Measurements from ENCODE around the gene DNAJC9. TPM values are rescaled to one million over a fixed set of nuclear protein-coding genes. Genes with fewer than 3 reads are reported as not detected.

DNAJC9 gene
- polyA plus RNA-seq, 1 donor from 2014 or later, result 88.0 TPM

DNA sequence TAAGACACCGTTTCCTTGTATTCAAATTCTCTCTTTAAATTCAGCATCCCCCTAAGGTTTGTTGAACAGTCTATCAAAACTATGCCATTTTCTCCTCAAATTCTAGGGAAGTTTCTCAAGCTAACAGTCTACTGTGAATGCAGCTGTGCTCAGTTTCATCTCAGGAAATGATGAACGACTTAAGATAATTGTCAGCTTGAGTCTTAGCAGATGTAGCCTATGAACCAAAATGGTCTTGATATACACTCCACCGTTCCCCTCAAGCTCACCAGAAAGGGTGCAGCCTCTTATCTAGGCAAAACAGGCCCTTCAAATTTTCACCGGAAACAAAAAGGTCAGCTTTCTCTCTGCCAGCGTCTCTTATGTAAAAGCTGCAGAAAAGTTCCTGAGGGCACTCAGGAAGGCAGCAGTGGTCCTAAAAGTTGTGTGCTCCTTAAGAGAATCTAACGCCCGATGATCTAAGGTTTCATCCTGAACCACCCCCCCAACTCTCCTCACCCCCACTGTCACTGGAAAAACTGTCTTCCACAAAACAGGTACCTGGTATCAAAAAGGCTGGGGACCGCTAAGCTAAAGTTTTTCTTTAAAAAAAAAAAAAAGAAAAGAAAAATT, 2.1 kb downstream of the DNAJC9 start:
- Histone ChIP-seq H3K27ac (ENCODE audit: low read length) (no peak overlapping the region), H3K4me2 (ENCODE audit: low read length) (no peak overlapping the region), H3K9ac (ENCODE audit: low read length) (no peak overlapping the region), H3K9me2 (ENCODE audit: insufficient read depth, low read length) (no peaks in the 10 kb centered on the region), H3K36me3 (ENCODE audit: insufficient read depth, low read length) (no peaks in the 10 kb centered on the region), H3K27me3 (ENCODE audit: insufficient read depth, low read depth, low read length) (no peaks in the 10 kb centered on the region), H3K9me3 (ENCODE audit: low read length) (no peaks in the 10 kb centered on the region), H3K79me2 (replicated peaks; ENCODE audit: insufficient read depth, low read length) (peaks cover 20% of the 10 kb centered on the region), H3F3A (ENCODE audit: insufficient read depth, low read length, poor library complexity, severe bottlenecking) (no peaks in the 10 kb centered on the region), H2AFZ (ENCODE audit: low read depth, low read length) (no peak overlapping the region), H4K20me1 (ENCODE audit: insufficient read depth) (no peaks in the 10 kb centered on the region), H3K4me3 (ENCODE audit: low read length) (peak overlapping the region; percentile 93)
- TF ChIP-seq SMC3 (conservative IDR thresholded peaks at IDR 0.05; ENCODE audit: poor library complexity) (no peak), EP300 (conservative IDR thresholded peaks at IDR 0.05; ENCODE audit: poor library complexity, severe bottlenecking) (no peak), RAD21 (conservative IDR thresholded peaks at IDR 0.05) (no peak), POLR2AphosphoS5 (IDR thresholded peaks at IDR 0.05) (no peak), EZH2 (IDR thresholded peaks at IDR 0.05; ENCODE audit: borderline replicate concordance, insufficient read depth, low read length, poor library complexity, severe bottlenecking) (no peak), TAF1 (IDR thresholded peaks at IDR 0.05; ENCODE audit: low read depth) (no peak), MXI1 (conservative IDR thresholded peaks at IDR 0.05; ENCODE audit: poor library complexity, severe bottlenecking) (no peak)
- TF ChIP-seq, protein P1, sequence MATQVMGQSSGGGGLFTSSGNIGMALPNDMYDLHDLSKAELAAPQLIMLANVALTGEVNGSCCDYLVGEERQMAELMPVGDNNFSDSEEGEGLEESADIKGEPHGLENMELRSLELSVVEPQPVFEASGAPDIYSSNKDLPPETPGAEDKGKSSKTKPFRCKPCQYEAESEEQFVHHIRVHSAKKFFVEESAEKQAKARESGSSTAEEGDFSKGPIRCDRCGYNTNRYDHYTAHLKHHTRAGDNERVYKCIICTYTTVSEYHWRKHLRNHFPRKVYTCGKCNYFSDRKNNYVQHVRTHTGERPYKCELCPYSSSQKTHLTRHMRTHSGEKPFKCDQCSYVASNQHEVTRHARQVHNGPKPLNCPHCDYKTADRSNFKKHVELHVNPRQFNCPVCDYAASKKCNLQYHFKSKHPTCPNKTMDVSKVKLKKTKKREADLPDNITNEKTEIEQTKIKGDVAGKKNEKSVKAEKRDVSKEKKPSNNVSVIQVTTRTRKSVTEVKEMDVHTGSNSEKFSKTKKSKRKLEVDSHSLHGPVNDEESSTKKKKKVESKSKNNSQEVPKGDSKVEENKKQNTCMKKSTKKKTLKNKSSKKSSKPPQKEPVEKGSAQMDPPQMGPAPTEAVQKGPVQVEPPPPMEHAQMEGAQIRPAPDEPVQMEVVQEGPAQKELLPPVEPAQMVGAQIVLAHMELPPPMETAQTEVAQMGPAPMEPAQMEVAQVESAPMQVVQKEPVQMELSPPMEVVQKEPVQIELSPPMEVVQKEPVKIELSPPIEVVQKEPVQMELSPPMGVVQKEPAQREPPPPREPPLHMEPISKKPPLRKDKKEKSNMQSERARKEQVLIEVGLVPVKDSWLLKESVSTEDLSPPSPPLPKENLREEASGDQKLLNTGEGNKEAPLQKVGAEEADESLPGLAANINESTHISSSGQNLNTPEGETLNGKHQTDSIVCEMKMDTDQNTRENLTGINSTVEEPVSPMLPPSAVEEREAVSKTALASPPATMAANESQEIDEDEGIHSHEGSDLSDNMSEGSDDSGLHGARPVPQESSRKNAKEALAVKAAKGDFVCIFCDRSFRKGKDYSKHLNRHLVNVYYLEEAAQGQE (IDR thresholded peaks at IDR 0.05; ENCODE audit: borderline replicate concordance), result no peak
- TF ChIP-seq, protein P2, sequence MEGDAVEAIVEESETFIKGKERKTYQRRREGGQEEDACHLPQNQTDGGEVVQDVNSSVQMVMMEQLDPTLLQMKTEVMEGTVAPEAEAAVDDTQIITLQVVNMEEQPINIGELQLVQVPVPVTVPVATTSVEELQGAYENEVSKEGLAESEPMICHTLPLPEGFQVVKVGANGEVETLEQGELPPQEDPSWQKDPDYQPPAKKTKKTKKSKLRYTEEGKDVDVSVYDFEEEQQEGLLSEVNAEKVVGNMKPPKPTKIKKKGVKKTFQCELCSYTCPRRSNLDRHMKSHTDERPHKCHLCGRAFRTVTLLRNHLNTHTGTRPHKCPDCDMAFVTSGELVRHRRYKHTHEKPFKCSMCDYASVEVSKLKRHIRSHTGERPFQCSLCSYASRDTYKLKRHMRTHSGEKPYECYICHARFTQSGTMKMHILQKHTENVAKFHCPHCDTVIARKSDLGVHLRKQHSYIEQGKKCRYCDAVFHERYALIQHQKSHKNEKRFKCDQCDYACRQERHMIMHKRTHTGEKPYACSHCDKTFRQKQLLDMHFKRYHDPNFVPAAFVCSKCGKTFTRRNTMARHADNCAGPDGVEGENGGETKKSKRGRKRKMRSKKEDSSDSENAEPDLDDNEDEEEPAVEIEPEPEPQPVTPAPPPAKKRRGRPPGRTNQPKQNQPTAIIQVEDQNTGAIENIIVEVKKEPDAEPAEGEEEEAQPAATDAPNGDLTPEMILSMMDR (IDR thresholded peaks at IDR 0.05; ENCODE audit: poor library complexity, severe bottlenecking), result no peak

DNA sequence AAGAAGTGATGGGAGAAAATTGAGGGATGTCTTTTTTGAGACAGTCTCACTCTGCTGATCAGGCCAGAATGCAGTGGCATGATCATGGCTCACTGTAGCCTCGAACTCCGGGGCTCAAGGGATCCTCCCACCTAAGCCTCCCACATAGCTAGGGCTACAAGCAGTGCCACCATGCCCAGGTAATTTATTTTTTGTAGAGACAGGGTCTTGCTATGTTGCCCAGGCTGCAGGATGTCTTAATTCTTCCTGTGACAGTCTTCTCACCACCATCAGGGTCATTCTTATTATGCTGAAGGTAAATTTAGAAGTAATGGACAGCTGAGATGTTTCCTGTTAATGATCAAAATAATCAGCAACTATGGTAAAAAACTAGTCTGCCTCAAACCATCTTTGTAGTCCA, 7.1 kb downstream of the DNAJC9 start:
- Histone ChIP-seq H3K9me3 (ENCODE audit: low read length) (no peaks in the 10 kb centered on the region), H3K4me3 (ENCODE audit: low read length) (no peak overlapping the region), H3F3A (ENCODE audit: insufficient read depth, low read length, poor library complexity, severe bottlenecking) (no peaks in the 10 kb centered on the region), H3K9ac (ENCODE audit: low read length) (no peak overlapping the region), H3K9me2 (ENCODE audit: insufficient read depth, low read length) (no peaks in the 10 kb centered on the region), H3K27ac (ENCODE audit: low read length) (no peak overlapping the region), H3K27me3 (ENCODE audit: insufficient read depth, low read depth, low read length) (no peaks in the 10 kb centered on the region), H2AFZ (ENCODE audit: low read depth, low read length) (no peak overlapping the region), H3K36me3 (ENCODE audit: insufficient read depth, low read length) (no peaks in the 10 kb centered on the region), H3K4me2 (ENCODE audit: low read length) (no peak overlapping the region), H4K20me1 (ENCODE audit: insufficient read depth) (no peaks in the 10 kb centered on the region), H3K79me2 (replicated peaks; ENCODE audit: insufficient read depth, low read length) (peaks cover 5% of the 10 kb centered on the region)
- TF ChIP-seq, protein P1 (IDR thresholded peaks at IDR 0.05; ENCODE audit: borderline replicate concordance), result no peak
- no peak for TF ChIP-seq EZH2 (IDR thresholded peaks at IDR 0.05; ENCODE audit: borderline replicate concordance, insufficient read depth, low read length, poor library complexity, severe bottlenecking)
- TF ChIP-seq RAD21 (conservative IDR thresholded peaks at IDR 0.05), result no peak
- no peak for TF ChIP-seq SMC3 (conservative IDR thresholded peaks at IDR 0.05; ENCODE audit: poor library complexity)
- TF ChIP-seq TAF1 (IDR thresholded peaks at IDR 0.05; ENCODE audit: low read depth), result no peak
- TF ChIP-seq, protein P2 (IDR thresholded peaks at IDR 0.05; ENCODE audit: poor library complexity, severe bottlenecking), result no peak
- TF ChIP-seq MXI1 (conservative IDR thresholded peaks at IDR 0.05; ENCODE audit: poor library complexity, severe bottlenecking), result no peak
- TF ChIP-seq EP300 (conservative IDR thresholded peaks at IDR 0.05; ENCODE audit: poor library complexity, severe bottlenecking), result no peak

Data from neural cell (in vitro differentiated cells).